ENCODE results near the gene SERPINH1.

SERPINH1 gene

DNA sequence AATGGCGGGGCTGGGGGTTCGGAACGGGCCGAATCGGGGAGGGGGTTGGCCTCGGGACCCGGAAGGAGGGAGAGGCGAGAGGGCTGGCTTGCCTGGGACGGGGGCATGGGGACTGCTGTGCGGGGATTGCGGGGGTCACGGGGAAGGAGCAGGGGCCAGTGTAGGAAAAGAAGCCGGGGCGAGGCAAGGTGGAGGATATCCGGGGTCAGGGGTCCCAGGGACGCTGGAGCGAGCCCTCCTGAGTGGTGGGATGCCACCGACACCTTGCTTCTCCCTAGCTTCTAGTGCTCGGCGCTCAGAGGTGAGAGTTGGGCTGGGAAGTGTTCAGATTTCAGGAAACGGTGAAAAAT lies 35.9 kb upstream of the SERPINH1 start:
- TF ChIP-seq ZNF274 (IDR thresholded peaks at IDR 0.05; ENCODE audit: low read depth, low read length) (no peak), YY1 (IDR thresholded peaks at IDR 0.05; ENCODE audit: insufficient read depth, insufficient read length) (no peak), SUZ12 (IDR thresholded peaks at IDR 0.05; ENCODE audit: extremely low read depth, insufficient read depth, insufficient read length) (no peak)
- H3K9ac ChIP-seq (ENCODE audit: insufficient read length, low read depth) = peak overlapping the region; percentile 82
- H3K36me3 ChIP-seq (ENCODE audit: insufficient read depth, insufficient read length, low read length) = no peaks in the 10 kb centered on the region
- peaks cover 5% of the 10 kb centered on the region for H3K4me1 ChIP-seq (ENCODE audit: insufficient read depth, insufficient read length)
- no peaks in the 10 kb centered on the region for H3K9me3 ChIP-seq (ENCODE audit: insufficient read depth, low read length)
- H3K4me3 ChIP-seq (ENCODE audit: insufficient read length, low read depth) = peak overlapping the region; percentile 64
- peaks cover 23% of the 10 kb centered on the region for H3K27me3 ChIP-seq (ENCODE audit: insufficient read depth, insufficient read length)
- DNase-seq (ENCODE audit: low read depth, low spot score) = no peak

DNA sequence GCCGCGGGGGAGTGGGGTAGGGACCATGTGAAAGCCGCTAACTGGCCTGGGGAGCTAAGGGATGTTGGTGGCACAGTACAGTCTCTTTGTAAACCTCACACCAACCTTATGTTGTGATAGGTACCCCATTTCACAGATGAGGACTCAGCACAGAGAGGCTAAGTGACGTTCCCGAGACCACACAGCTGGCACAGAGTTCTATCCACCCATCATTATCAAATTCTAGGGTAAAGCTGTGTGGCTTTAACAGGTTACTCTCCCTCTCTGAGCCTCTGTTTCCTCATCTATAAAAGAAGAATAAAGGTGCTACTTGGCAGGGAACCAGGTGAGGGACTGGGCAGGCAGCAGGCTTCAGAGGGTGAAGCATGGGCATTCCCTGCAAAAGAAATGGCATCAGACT lies 34.9 kb upstream of the SERPINH1 start:
- Histone ChIP-seq H3K27me3 (ENCODE audit: insufficient read depth, insufficient read length) (peaks cover 23% of the 10 kb centered on the region), H3K9me3 (ENCODE audit: insufficient read depth, low read length) (no peaks in the 10 kb centered on the region), H3K36me3 (ENCODE audit: insufficient read depth, insufficient read length, low read length) (no peaks in the 10 kb centered on the region), H3K4me3 (ENCODE audit: insufficient read length, low read depth) (no peak overlapping the region), H3K4me1 (ENCODE audit: insufficient read depth, insufficient read length) (peaks cover 10% of the 10 kb centered on the region), H3K9ac (ENCODE audit: insufficient read length, low read depth) (no peak overlapping the region)
- no peak for TF ChIP-seq SUZ12 (IDR thresholded peaks at IDR 0.05; ENCODE audit: extremely low read depth, insufficient read depth, insufficient read length)
- no peak for TF ChIP-seq ZNF274 (IDR thresholded peaks at IDR 0.05; ENCODE audit: low read depth, low read length)
- no peak for TF ChIP-seq YY1 (IDR thresholded peaks at IDR 0.05; ENCODE audit: insufficient read depth, insufficient read length)
- DNase-seq (ENCODE audit: low read depth, low spot score) = no peak

GRCh38 chr11:75527938-75528735 lies 33.9 kb upstream of the SERPINH1 start:
- TF ChIP-seq YY1 (IDR thresholded peaks at IDR 0.05; ENCODE audit: insufficient read depth, insufficient read length) (no peak), SUZ12 (IDR thresholded peaks at IDR 0.05; ENCODE audit: extremely low read depth, insufficient read depth, insufficient read length) (no peak), ZNF274 (IDR thresholded peaks at IDR 0.05; ENCODE audit: low read depth, low read length) (no peak)

DNA sequence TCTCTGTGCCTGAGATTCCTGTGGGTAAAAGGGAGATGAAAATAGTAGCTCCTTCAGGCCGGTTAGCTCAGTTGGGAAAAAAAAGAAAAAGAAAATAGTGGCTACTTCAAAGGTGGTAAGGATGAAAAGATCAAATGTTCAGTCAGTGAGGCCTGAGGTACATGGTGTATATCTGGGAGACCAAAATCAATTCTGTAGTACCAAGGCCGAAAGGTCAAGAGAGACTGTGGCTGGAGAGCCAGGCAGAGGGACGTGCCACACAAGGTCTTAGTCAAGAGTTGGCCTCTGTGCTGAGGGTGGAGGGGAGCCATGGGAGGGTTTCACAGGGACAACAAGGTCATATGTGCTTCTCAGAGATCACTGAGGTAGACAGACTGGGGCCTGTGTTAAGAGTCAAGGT lies 31.5 kb upstream of the SERPINH1 start:
- Histone ChIP-seq H3K9me3 (ENCODE audit: insufficient read depth, low read length) (no peaks in the 10 kb centered on the region), H3K36me3 (ENCODE audit: insufficient read depth, insufficient read length, low read length) (no peaks in the 10 kb centered on the region), H3K4me3 (ENCODE audit: insufficient read length, low read depth) (no peak overlapping the region), H3K4me1 (ENCODE audit: insufficient read depth, insufficient read length) (peaks cover 10% of the 10 kb centered on the region), H3K27me3 (ENCODE audit: insufficient read depth, insufficient read length) (no peaks in the 10 kb centered on the region), H3K9ac (ENCODE audit: insufficient read length, low read depth) (no peak overlapping the region)
- TF ChIP-seq SUZ12 (IDR thresholded peaks at IDR 0.05; ENCODE audit: extremely low read depth, insufficient read depth, insufficient read length) (no peak), YY1 (IDR thresholded peaks at IDR 0.05; ENCODE audit: insufficient read depth, insufficient read length) (no peak), ZNF274 (IDR thresholded peaks at IDR 0.05; ENCODE audit: low read depth, low read length) (no peak)
- DNase-seq (ENCODE audit: low read depth, low spot score) = no peak

More at GRCh38 chr11:75527938-75528735, 33.9 kb upstream of the SERPINH1 start:
- Histone ChIP-seq H3K4me3 (ENCODE audit: insufficient read length, low read depth) (no peak overlapping the region), H3K9me3 (ENCODE audit: insufficient read depth, low read length) (no peaks in the 10 kb centered on the region), H3K27me3 (ENCODE audit: insufficient read depth, insufficient read length) (peaks cover 23% of the 10 kb centered on the region), H3K4me1 (ENCODE audit: insufficient read depth, insufficient read length) (peaks cover 10% of the 10 kb centered on the region), H3K9ac (ENCODE audit: insufficient read length, low read depth) (no peak overlapping the region), H3K36me3 (ENCODE audit: insufficient read depth, insufficient read length, low read length) (no peaks in the 10 kb centered on the region)
- no peak for DNase-seq (ENCODE audit: low read depth, low spot score)

- Histone ChIP-seq H3K9ac (ENCODE audit: insufficient read length, low read depth) (no peak overlapping the region), H3K4me1 (ENCODE audit: insufficient read depth, insufficient read length) (peaks cover 10% of the 10 kb centered on the region), H3K27me3 (ENCODE audit: insufficient read depth, insufficient read length) (no peaks in the 10 kb centered on the region), H3K4me3 (ENCODE audit: insufficient read length, low read depth) (no peak overlapping the region), H3K36me3 (ENCODE audit: insufficient read depth, insufficient read length, low read length) (no peaks in the 10 kb centered on the region), H3K9me3 (ENCODE audit: insufficient read depth, low read length) (no peaks in the 10 kb centered on the region)
- TF ChIP-seq ZNF274 (IDR thresholded peaks at IDR 0.05; ENCODE audit: low read depth, low read length) = no peak
- TF ChIP-seq YY1 (IDR thresholded peaks at IDR 0.05; ENCODE audit: insufficient read depth, insufficient read length) = no peak
- no peak for TF ChIP-seq SUZ12 (IDR thresholded peaks at IDR 0.05; ENCODE audit: extremely low read depth, insufficient read depth, insufficient read length)
- no peak for DNase-seq (ENCODE audit: low read depth, low spot score)
Observed at GRCh38 chr11:75531325-75531724, 30.7 kb upstream of the SERPINH1 start.

- no peaks in the 10 kb centered on the region for H3K27me3 ChIP-seq (ENCODE audit: insufficient read depth, insufficient read length)
- peaks cover 11% of the 10 kb centered on the region for H3K4me1 ChIP-seq (ENCODE audit: insufficient read depth, insufficient read length)
- no peak overlapping the region for H3K4me3 ChIP-seq (ENCODE audit: insufficient read length, low read depth)
- DNase-seq (ENCODE audit: low read depth, low spot score) = peak; percentile 61
- H3K36me3 ChIP-seq (ENCODE audit: insufficient read depth, insufficient read length, low read length) = no peaks in the 10 kb centered on the region
- no peak for TF ChIP-seq ZNF274 (IDR thresholded peaks at IDR 0.05; ENCODE audit: low read depth, low read length)
- TF ChIP-seq SUZ12 (IDR thresholded peaks at IDR 0.05; ENCODE audit: extremely low read depth, insufficient read depth, insufficient read length) = no peak
- H3K9me3 ChIP-seq (ENCODE audit: insufficient read depth, low read length) = no peaks in the 10 kb centered on the region
- no peak overlapping the region for H3K9ac ChIP-seq (ENCODE audit: insufficient read length, low read depth)
Observed at GRCh38 chr11:75532200-75533048, 29.6 kb upstream of the SERPINH1 start.

GRCh38 chr11:75533896-75534258 lies 28.2 kb upstream of the SERPINH1 start:
- Histone ChIP-seq H3K36me3 (ENCODE audit: insufficient read depth, insufficient read length, low read length) (no peaks in the 10 kb centered on the region), H3K27me3 (ENCODE audit: insufficient read depth, insufficient read length) (no peaks in the 10 kb centered on the region), H3K9me3 (ENCODE audit: insufficient read depth, low read length) (no peaks in the 10 kb centered on the region), H3K9ac (ENCODE audit: insufficient read length, low read depth) (no peak overlapping the region), H3K4me3 (ENCODE audit: insufficient read length, low read depth) (no peak overlapping the region), H3K4me1 (ENCODE audit: insufficient read depth, insufficient read length) (peaks cover 8% of the 10 kb centered on the region)
- DNase-seq (ENCODE audit: low read depth, low spot score) = no peak
- no peak for TF ChIP-seq ZNF274 (IDR thresholded peaks at IDR 0.05; ENCODE audit: low read depth, low read length)
- no peak for TF ChIP-seq SUZ12 (IDR thresholded peaks at IDR 0.05; ENCODE audit: extremely low read depth, insufficient read depth, insufficient read length)
- no peak for TF ChIP-seq YY1 (IDR thresholded peaks at IDR 0.05; ENCODE audit: insufficient read depth, insufficient read length)
